ENCODE measurements around the gene TMEM30A.
A peak's percentile ranks its signal among the peaks of the same experiment; 100 is the strongest.

Gene TMEM30A

DNA sequence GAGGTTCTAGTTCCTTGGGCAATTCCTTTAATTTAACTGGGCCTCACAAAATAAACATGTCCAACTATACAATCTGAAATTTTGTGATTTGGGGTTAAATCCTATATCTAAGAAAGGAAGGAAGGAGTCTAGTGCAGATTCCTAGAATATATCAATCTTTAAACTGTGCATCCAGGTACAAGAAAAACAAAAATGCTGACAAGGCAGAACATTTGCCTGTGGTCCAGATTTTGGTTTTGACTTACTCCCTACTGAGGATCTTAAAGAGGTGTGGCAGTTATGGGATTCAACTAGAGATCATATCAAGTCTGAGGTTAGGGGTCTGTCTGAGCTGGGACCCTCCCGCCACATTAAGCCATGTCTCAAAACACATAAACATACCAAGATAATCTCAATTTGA lies 23.3 kb downstream of the TMEM30A start:
- DNase-seq: no peak

GRCh38 chr6:75257343-75258087 lies 27.1 kb downstream of the TMEM30A start:
- DNase-seq: no peak

DNA sequence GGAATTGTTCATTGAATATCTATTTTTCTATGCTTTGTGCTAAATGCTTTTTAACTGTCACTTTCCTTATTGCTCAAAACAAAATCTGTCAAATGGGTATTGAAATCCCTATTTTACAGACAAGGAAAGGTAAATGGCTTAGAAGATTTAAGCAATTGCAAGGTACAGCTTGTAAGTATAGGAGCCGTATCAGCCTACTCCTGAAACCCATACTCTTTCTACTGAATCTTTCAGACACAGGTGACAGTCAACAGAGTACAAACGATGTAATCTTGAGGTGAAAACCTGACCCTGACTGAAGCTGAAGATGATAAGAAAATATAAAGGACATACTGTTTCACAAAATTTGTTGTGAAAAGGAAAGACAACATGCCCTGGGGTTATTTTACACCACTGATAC lies 34.0 kb downstream of the TMEM30A start:
- no peak for DNase-seq

- no peak for DNase-seq
Measured at GRCh38 chr6:75249837-75250236, 34.8 kb downstream of the TMEM30A start.

DNA sequence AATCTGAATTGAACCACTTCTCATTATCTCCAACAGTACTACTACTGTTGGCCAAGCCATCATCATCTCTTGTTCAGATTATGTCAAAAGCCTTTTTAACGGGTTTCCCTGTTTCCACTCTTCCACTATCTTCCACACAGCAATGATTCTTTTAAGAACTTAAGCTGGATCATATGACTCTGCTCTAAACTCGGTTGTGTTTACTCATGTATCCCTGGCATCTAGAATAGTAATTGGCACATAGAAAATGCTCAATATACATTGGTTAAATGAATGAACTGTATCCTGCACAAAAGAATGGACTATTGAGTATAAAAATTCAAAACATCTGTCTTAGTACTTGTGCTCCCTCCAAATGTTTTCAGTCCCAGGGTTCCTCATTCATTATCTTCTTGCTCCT lies 38.2 kb downstream of the TMEM30A start:
- no peak for DNase-seq

DNA sequence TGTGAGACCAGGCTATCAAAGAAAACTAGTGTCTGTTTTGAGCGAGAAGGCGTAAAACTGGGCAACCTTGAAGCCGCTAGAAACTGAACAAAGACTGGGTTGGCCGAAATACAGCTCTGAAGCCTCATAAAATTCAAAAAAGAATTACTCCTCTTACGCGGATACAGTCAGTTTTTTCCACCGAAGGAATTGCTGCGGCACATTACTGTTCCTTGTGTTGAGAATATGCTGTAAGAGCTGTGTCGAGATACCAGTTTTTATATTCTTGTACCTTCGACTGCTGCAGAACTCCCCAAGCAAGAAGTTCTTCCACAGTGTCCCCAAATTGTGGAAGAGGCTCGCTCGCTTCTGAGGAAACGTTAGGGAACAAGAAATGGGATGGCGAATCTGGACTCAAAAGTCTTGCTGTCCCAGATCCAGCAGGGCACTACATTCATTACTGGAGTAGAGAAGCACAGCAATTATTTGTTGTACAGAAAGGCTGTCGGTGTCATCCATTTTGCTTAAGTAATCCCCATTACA lies 40.5 kb downstream of the TMEM30A start:
- no peak for DNase-seq

- DNase-seq: peak; percentile 88
Measured at GRCh38 chr6:75243333-75244062, 41.1 kb downstream of the TMEM30A start, which contains the start of gene COX7A2. Gene COX7A2 (minus strand): TSS chr6:75243801. CDS start chr6:75243734, 67 bp downstream.

DNA sequence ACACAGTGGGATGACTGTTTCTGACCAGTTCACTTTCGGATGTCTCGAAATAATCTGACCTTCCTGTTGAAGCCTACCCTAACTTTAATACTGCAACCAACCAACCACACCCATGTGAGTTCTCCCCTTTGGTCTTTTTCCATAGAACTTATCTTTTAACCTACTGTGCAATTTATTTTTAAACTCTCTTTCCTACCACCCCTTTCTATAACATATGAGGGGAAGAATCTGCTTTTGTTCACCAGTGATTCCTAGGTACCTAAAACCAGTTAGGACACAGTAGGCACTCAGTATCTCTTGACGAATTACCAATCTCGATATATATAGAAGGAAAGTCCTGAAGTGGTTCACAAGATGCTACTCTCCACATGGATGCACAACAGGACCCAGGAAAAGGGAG lies 48.0 kb downstream of the TMEM30A start:
- no peak for DNase-seq

- no peak for DNase-seq
Measured at GRCh38 chr6:75235271-75235670, 49.3 kb downstream of the TMEM30A start.

GRCh38 chr6:75234126-75234865 lies 50.3 kb downstream of the TMEM30A start:
- no peak for DNase-seq

DNA sequence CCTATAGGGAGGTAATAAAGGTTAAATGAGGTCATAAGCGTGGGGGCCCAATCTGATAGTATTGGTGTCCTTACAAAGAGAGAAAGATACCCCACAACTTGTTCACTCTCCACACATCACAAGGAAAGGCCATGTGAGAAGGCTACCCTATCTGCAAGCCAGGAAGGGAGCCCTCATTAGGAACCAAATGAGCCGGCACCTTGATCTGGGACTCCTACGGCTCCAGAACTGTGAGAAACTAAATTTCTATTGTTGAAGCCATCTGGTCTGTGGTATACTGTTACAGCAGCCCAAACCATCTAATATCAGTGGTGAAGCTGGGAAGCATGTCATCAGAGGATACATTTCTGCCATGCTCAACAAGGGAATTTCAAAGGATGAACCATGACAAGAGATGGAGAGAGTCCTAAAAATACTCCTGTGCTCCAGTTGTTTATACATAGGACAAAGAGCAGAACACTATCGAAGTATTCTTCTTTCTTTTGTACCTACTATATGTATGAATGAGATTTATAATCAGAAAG lies 51.4 kb downstream of the TMEM30A start:
- DNase-seq: no peak

DNA sequence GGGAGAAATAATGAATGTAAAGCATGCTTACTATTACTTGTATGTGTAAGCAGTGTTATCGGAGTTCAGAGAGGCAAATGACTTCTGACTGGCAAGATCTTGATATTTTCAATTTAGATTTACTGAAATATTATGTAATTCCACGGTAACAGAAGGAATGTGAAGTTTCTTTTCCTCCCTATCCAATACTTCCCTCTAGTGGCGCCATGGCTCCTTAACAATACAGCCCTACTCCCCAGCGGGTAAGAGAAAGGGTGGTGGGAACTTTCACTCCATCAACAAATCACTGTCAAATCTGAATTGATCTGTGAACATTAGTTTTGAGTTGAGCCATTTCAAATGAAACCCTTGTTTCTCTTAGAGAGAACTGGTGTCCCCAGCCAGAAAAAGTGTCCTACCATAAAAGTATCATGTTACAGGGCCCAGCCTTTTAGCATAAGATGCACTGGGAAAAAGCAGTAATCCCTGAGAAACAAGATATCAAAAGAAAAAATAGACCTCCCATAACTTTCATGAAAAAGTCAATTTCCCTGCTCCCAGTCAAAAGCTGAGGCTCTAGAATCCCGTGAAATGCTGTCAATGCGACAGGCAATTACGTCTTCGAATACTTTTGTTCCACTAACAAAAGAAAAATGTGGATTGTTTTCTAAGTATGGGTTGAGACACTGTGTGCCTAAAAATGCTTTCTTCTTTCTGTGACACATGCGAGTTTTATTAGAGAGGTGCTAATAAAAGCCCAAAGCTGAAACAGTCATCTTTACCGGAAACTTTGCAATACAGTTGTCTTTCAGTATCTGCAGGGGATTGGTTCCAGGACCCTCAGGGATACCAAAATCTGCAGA lies 53.9 kb downstream of the TMEM30A start:
- DNase-seq: no peak

GRCh38 chr6:75224303-75224926 lies 60.2 kb downstream of the TMEM30A start:
- no peak for DNase-seq

DNA sequence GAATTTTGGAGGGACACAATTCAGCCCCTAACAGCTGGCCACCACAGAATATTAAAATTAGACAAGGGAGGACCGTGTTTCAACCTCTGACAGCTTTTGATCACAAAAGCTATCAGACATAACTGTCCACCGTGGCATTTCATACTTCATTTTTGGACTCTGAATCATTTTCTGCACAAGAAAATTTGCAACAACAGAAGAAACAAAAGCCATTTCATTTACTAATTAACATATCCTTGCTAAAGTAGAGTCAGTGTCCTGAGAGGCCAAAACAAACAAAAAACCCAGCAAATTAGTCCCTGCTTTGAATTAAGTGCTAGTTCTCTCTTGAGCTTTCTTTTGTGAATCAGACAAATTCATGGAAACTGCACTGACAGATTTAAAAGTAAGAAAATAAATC lies 61.2 kb downstream of the TMEM30A start:
- no peak for DNase-seq

DNA sequence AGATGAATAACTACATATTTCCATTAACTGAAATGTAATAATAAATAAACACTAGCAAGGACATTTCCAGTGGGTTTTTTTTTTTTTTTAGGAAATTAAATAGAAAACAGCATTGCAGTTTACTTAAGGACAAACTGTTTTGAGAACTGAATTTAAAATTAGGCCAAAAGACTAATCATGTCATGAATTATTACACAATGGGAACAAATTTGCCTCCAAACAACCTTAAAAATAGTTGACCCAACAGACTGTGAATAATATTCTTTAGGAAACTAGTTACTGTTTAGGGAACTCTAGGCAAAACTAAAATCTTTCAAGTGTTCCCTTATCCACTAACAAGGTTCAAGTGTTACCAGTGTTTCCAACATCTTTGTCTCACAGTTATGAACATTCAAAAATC lies 62.3 kb downstream of the TMEM30A start:
- DNase-seq: no peak

DNA sequence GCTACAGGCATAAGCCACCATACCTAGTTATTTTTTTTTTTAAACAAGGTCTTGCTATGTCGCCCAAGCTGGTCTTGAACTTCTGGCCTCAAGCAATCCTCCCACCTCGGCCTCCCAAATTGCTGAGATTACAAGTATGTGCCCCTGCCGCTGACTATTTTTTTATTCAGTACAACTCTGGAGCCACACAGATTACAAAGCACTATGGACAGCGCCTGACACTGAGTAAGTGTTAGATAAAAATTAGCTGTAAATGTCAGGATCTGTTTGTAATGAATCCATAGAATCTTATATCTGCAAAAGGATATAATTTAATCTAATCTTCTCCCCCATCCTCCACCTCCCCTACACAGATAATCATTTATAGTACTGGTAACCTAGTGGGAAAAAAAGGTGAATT lies 63.5 kb downstream of the TMEM30A start:
- no peak for DNase-seq

- no peak for DNase-seq
Measured at GRCh38 chr6:75220357-75220756, 64.2 kb downstream of the TMEM30A start.

DNA sequence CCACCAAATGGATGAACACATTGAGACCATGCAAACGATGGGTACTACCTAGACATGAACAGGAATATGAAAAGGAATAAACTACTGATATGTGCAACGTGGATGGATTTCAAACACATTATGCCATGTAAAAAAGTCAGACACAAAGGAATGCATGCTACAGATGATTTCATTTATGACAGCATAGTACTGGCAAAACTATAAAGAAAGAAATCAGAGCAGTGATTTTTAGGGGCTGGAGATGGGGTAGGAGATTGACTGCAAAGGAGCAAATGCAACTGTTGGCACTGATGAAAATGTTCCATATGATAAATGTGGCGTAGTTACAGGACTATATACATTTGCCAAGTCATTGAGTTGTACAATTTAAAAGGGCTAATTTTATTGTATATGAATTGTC lies 65.3 kb downstream of the TMEM30A start:
- no peak for DNase-seq

DNA sequence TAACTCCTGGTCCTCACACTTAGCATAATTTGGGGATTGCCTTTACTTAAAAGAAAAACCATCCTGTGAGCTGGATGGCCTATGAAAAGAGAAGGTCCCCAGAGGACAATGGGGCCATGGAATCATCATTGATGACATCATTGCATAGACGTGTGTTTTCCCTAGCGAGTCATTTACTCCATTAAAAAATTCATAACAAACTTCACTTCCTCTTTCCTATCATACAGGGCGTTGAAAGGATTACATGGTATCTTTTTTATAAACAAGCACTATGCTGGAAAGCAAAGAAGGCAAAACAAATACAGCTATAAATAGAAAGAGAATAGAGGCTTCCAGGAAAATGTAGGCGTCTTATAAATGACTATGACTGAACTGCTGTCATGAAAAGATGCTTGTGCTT lies 67.4 kb downstream of the TMEM30A start:
- no peak for DNase-seq

DNA sequence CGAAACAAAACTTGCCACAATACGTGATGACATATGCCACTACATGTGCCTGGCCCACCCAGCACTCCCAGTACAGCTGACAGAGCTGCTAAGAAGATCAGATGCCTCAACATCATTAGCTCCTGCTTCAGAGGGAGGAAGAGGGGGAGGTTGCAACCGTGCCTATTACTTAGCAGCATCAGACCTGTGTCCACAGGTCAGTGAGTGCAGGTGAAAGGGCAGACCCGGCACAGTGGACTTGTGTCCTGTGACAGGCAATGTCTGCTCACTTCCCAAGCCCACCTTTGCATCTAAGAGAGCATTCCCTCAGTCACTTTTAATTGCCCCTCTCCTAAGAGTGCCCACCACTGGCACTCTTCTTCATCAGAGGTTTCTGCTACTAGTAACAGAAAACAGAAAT lies 69.3 kb downstream of the TMEM30A start:
- DNase-seq: no peak

DNA sequence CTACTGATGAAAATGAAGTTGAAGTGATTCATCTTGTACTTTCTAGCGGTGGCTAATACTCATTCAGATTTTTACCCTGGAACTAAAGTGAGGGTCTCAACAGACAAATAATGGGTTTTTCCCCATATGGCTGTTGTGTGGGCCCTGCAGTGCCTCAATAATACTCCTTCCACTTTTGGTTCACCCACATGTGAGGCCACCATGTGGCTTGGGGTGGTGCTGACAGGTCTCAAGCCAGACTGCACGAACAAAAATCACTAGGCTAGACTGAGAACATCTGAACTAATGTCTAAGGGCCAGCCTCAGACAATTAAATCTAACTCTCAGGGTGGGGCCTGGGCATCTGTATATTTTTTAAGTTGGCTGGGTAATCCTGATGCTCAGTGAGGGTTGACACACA lies 70.9 kb downstream of the TMEM30A start:
- no peak for DNase-seq

- no peak for DNase-seq
Measured at GRCh38 chr6:75213112-75213511, 71.5 kb downstream of the TMEM30A start.

Data from NCI-H510A (cell line).